GM21515 (cell line): ENCODE measurements around the gene DNAAF3.

ENCODE experiments used
- ATAC-seq: cut with Tn5 transposase; IDR thresholded peaks from one replicate; pipeline ENCODE4 v1.9.1; 2021; ENCODE audit not compliant: unreplicated experiment

DNAAF3 gene

GRCh38 chr19:55116859-55117662, 49.4 kb downstream of the DNAAF3 start, which contains the start of gene PPP1R12C:
Gene PPP1R12C (minus strand): TSS chr19:55117637. CDS start chr19:55117543, 94 bp downstream.
- peak; percentile 14 for ATAC-seq

DNA sequence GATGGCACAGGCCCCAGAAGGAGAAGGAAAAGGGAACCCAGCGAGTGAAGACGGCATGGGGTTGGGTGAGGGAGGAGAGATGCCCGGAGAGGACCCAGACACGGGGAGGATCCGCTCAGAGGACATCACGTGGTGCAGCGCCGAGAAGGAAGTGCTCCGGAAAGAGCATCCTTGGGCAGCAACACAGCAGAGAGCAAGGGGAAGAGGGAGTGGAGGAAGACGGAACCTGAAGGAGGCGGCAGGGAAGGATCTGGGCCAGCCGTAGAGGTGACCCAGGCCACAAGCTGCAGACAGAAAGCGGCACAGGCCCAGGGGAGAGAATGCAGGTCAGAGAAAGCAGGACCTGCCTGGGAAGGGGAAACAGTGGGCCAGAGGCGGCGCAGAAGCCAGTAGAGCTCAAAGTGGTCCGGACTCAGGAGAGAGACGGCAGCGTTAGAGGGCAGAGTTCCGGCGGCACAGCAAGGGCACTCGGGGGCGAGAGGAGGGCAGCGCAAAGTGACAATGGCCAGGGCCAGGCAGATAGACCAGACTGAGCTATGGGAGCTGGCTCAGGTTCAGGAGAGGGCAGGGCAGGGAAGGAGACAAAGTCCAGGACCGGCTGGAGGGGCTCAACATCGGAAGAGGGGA, 50.1 kb downstream of the DNAAF3 start:
- ATAC-seq, result no peak

GRCh38 chr19:55115446-55116065, 50.9 kb downstream of the DNAAF3 start:
- ATAC-seq, result no peak

- ATAC-seq, result no peak
Observed at GRCh38 chr19:55114566-55115145, 51.8 kb downstream of the DNAAF3 start.

GRCh38 chr19:55113570-55114039, 52.8 kb downstream of the DNAAF3 start:
- ATAC-seq, result no peak

- ATAC-seq, result no peak
Observed at GRCh38 chr19:55112777-55113569, 53.4 kb downstream of the DNAAF3 start.

DNA sequence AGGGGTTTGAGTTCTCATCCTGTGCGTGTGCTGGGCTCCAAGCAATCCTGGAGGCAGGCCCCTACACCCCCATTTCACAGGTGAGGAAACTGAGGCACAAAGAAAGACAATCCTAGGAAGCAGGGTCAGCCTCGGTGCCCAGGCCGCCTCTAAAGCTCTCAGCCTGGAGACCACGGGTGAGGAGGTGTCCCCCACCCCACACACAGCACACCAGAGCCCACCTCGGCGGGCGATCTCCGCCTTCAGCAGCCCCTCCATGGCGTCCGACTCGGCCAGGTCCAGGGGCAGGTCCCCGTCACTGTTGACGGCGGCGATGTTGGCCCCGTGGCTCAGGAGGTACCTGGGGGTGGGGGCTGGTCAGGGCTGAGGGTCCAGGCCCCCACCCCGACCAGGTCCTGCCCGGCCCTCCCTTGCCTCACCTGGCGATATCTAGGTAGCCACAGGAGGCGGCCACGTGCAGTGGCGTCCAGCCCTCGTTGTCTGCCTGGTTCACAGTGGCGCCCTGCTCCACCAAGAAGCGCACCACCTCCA, 54.1 kb downstream of the DNAAF3 start:
- ATAC-seq, result no peak

- ATAC-seq, result no peak
Observed at GRCh38 chr19:55111238-55111831, 55.1 kb downstream of the DNAAF3 start.

- no peak for ATAC-seq
Observed at GRCh38 chr19:55109527-55110291, 56.7 kb downstream of the DNAAF3 start.
